GM12801 (cell line): ENCODE data around the gene ITPK1.

Source experiments
- TF ChIP-seq, protein P1 (sequence below): IDR thresholded peaks from one replicate; pipeline ENCODE4 v1.5.1; 2011; ENCODE audit warnings: control low read depth; ENCODE audit not compliant: insufficient read length; ENCODE audit errors: extremely low read depth

ITPK1 gene

DNA sequence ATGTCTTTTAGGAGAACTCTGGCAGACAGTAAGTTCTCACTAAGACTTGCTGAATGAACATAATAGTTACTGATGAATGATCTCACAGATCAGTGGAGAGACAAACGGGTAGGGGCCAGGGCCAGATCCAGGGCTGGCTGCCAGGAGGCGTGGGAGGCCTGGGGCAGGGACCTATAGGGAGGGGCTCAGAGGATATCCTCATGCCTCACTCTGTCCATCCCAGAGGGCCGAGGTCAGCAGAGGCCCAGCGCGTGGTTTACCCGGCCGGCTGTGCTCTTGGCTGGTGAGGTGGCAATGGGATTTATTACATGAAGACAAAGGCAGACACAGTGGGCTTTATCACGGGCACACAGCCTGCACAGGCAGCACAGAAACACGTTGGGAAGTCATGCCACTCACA is 107.3 kb downstream of the ITPK1 start:
- TF ChIP-seq, protein P1, sequence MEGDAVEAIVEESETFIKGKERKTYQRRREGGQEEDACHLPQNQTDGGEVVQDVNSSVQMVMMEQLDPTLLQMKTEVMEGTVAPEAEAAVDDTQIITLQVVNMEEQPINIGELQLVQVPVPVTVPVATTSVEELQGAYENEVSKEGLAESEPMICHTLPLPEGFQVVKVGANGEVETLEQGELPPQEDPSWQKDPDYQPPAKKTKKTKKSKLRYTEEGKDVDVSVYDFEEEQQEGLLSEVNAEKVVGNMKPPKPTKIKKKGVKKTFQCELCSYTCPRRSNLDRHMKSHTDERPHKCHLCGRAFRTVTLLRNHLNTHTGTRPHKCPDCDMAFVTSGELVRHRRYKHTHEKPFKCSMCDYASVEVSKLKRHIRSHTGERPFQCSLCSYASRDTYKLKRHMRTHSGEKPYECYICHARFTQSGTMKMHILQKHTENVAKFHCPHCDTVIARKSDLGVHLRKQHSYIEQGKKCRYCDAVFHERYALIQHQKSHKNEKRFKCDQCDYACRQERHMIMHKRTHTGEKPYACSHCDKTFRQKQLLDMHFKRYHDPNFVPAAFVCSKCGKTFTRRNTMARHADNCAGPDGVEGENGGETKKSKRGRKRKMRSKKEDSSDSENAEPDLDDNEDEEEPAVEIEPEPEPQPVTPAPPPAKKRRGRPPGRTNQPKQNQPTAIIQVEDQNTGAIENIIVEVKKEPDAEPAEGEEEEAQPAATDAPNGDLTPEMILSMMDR: no peak

DNA sequence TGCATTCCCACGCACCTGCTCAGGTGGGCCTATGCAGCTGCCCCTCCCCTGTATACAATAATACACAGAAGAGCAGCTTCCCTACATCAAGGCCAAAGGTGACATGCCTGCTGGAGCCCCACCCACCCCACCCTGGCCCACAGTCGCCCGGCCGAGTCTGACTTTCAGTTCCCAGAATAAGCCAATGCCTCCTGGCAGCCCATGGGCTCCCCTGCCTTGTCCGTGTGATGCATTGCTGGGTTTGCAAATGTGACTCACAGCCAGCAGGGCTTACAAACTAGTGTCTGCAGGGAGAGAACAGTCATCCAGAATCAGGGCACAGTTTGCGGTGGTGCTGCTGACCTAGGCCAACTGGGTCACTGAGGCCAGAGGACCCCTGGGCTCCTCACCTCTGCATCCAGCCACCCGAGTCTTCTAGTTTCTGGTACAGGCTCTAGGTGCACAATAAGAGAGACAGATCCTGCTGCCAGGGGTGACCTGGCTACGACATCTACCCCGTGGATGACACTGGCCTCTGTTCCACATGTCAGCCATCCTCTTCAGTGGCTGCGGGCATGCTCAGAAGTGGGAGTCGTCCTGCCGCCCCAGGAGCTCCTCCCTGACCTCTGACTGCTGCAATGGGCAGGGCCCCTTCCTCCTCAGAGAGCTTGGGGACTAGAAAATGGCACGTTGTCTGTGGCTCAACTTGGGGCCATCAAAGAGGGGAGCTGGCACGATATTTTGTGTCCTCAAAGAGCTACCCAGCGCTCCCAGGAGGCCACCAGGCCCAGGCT is 108.3 kb downstream of the ITPK1 start:
- TF ChIP-seq, protein P1: no peak

DNA sequence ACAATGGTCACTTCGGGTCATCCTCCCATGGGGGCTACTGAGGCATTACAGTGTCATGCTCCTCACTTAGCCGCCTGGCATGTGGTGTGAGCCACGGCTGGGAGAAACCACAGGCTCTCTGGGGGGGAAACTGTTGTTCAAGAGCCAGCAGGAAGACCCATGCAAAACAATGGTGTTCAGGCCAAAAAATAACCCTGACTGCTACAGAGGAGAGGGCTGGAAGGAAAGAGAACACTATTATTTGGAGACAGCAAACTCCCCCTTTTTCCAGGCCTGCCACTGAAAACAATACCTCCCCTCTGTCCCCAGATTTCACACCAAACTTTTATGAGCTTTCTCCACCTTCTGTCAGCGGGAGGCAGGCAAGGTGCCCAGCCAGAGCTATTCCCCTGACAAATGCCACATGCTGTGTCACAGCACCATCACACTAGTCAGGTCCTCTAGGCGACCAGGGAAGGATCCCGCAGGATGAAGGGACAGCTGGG is 109.1 kb downstream of the ITPK1 start:
- TF ChIP-seq, protein P1: no peak

DNA sequence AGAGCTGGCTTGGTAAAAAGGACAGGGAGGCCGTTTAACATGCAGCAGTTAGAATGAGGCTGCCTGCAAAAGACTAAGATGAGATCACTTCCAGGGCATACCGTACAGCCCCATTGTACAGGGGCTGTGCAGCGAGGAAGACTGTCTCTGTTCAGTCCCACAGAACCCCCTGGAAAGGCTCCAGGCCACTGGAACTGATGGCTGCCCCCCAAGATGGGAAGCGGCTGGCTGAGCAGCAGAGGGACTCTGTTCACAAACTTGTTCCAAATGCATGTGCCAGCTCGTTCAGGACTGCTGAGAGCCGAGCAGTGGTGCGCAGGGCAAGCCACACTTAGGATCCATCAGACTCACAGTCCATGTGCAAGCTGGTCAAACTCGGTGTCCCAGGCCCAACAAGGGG is 109.9 kb downstream of the ITPK1 start:
- TF ChIP-seq, protein P1: no peak

DNA sequence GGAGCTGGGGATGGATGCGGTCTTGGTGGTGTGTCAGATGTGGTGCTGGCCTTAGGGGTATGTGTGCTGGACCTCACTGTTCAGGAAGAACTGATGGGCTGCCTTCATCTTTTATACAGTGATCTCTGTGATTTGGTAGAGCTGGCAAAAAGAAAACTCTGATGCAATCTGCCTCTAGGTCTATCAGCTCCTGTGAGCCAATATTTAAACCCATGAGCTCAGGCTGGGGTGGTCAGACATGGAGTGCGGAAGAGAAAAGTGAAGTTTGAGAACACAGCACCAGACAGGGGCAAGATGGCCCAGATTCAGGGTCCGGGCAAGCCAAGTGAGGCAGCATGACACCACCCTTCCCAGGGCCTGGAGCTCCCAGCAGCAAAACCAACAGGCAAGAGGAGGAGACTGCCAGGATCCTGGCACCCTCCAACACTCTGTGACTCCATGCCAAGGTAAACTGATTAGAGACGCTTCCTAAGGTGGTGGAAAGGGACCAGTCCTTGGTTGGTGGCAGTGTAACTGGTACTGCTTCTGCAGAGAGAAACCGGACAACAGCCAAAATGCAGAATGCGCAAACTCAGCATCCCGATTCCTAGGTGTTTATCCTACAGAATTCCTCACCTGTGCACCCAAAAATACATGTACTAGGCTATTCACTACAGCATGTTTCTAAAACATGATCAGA is 110.5 kb downstream of the ITPK1 start:
- TF ChIP-seq, protein P1: no peak

DNA sequence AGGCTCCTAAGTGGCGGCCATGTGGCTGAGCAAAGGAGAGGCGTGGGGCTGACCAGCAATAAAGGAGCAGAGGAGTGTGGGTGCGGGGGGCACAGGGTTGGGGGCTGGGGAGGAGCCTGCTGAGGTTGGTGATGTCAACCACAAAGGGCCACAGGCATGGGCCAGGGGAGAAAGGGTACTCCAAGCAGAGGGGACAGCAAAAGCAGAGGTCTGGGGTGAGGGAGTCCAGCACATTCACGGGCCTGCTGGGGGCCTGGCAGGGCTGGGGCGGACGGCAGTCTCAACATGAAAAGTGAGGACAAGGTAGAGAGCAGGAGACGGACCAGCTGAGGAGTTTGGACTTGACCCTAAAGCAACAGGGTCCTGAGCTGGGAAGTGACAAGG is 111.0 kb downstream of the ITPK1 start:
- TF ChIP-seq, protein P1: no peak

DNA sequence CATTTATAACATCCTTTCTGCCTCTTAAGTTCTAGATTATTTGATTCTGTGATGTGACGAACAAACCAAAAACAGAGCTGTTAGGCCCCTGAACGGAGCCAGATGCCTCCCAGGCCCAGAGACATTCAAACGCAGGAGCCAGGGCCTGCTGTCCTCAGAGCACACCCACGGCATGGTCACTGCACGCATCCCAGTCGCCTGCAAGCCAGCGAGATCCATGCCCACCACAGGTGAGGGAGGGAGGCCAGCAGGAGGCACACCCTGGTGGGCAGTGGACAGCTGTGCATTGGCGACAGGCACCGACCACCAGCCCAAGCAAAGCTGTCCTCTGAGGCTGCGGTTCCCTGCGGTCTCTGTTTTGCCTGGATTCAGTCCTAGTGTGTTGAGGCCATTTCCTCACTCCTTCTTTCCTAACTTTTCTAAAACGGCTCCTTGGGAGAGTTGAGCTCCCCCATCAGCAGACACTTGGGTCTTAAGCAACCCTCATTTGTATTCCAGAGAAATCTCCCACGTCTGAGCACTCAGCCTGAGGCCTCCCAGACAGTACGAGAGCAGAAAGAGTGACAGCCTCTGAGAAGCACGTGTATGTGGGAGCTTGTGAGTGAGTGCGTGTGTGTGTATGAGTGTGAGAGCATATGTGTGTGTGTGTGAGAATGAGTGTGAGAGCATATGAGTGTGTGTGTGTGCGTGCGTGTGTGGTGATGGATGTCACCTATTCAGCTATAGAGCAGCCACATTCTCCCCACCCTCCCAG is 111.6 kb downstream of the ITPK1 start:
- TF ChIP-seq, protein P1: no peak
